Right lobe of liver (tissue), 6 donors: Measurements from ENCODE around the gene WSB1. TPM values are rescaled to one million over a fixed set of nuclear protein-coding genes. Genes with fewer than 3 reads are reported as not detected.
A peak's percentile ranks its signal among the peaks of the same experiment; 100 is the strongest.

Experiments
- ATAC-seq, 4 donors: fragments of 200-7000 bp; cut with Tn5 transposase; one replicate each; pipeline ENCODE4 v1.9.1; 2020; ENCODE audit warnings: mild to moderate bottlenecking in 4 of 4, moderate library complexity in 4 of 4
- DNase-seq, 3 donors: peaks; one replicate each; pipeline ENCODE4 v3.0.0-alpha.2; 2020
- H3K27ac ChIP-seq, 3 donors: fragments of 200-600 bp; one replicate each; pipeline ENCODE4 v1.8.0; 2022
- H3K27me3 ChIP-seq, 2 donors: fragments of 200-600 bp; one replicate each; pipeline ENCODE4 v1.8.0; 2022
- H3K36me3 ChIP-seq, 4 donors: fragments of 200-600 bp; sonication (generic) in 1 of 4; one replicate each; pipeline versions ENCODE4 v1.5.1 to v1.8.0; 2017 to 2022; ENCODE audit warnings: control low read depth in 1 of 4
- H3K4me1 ChIP-seq, 4 donors: fragments of 200-600 bp; sonication (generic) in 1 of 4; one replicate each; pipeline versions ENCODE4 v1.5.1 to v1.8.0; 2017 to 2022; ENCODE audit warnings: control low read depth in 1 of 4
- H3K4me3 ChIP-seq, 3 donors: fragments of 200-600 bp; one replicate each; pipeline ENCODE4 v1.8.0; 2022
- H3K9me3 ChIP-seq, 4 donors: fragments of 200-600 bp; sonication (generic) in 1 of 4; one replicate each; pipeline versions ENCODE4 v1.5.1 to v1.8.0; 2017 to 2022; ENCODE audit warnings: control low read depth in 1 of 4
- CTCF ChIP-seq, 4 donors: fragments of 200-600 bp in 3 of 4; fragments of 450-650 bp in 1 of 4; IDR thresholded peaks; one replicate each; pipeline versions ENCODE4 v1.5.1 to v1.8.0; 2016 to 2022; ENCODE audit warnings: antibody characterized with exemption in 4 of 4, mild to moderate bottlenecking in 2 of 4
- POLR2A ChIP-seq: fragments of 450-650 bp; IDR thresholded peaks from one replicate; pipeline ENCODE4 v1.6.1; 2017; ENCODE audit warnings: antibody characterized with exemption, mild to moderate bottlenecking
- WGBS: methylation state at CpG from one replicate; pipeline ENCODE4 v1.1.6; 2018; ENCODE audit warnings: low coverage, low lambda C conversion rate; ENCODE audit not compliant: insufficient coverage; ENCODE audit errors: missing lambda C conversion rate; 5-methylcytosine and 5-hydroxymethylcytosine counted together
- intact Hi-C, 2 donors: fragments of 100-400 bp; cut with DNase I; formaldehyde crosslinking; loops; one replicate each; pipeline versions ENCODE4 v1.11.2 to v1.14.1; 2022
- microRNA-seq, 2 donors: library from miRNA; unstranded; fragments of <30 nt; microRNA quantifications; one replicate each; pipeline ENCODE4, GENCODE V29; 2019 to 2020
- small RNA-seq, 2 experiments: library from RNA; depleted of rRNA; stranded (forward); fragments of <200 nt; gene quantifications; one replicate each; pipeline ENCODE3, GENCODE V24; 2016
- total RNA-seq, 6 experiments: library from RNA; depleted of rRNA in 2 of 6; stranded (reverse); fragments of >200 nt in 2 of 6; fragmentation: NEBNext Ultra II Directional in 3 of 6; extraction: Animal tissue kit (Norgen Biotek cat#: 25700) in 3 of 6; gene quantifications; one replicate each; pipeline versions ENCODE4 v1.1.0 to v1.2.4, GENCODE V29; 2016 to 2023
- donor health status: DM: no; HTN: yes; CAD: no.
- donor health status: DM: no; HTN: no; CAD: no.
- donor health status: DM: no; HTN: no; CAD: no.
- donor health status: DM: no; HTN: yes; CAD: no.
- donor health status: DM: no; HTN: yes; CAD: no.

WSB1 gene
- total RNA-seq, 6 experiments from 2014 or later = 28.3 to 97.6 (median 35.0) TPM

GRCh38 chr17:27363326-27363725 is 69.4 kb downstream of the WSB1 start:
- Histone ChIP-seq H3K4me1 (peaks cover 0 to 11% (median 3%) of the 10 kb centered on the region in 4 donors), H3K27me3 (no peaks in the 10 kb centered on the region), H3K4me3 (no peak overlapping the region), H3K36me3 (no peaks in the 10 kb centered on the region), H3K9me3 (no peaks in the 10 kb centered on the region), H3K27ac (peak overlapping the region in 1 of 3 donors; percentile 23)
- DNase-seq (no peak), ATAC-seq (peak in 1 of 4 donors; percentile 9)
- TF ChIP-seq POLR2A (no peak), CTCF (IDR thresholded peaks at IDR 0.05) (no peak)
- WGBS = 43% methylated on average over 3 of the region's 3 CpGs
- intact Hi-C loops = no loop called here

Small RNAs within 50 kb of the gene (microRNA-seq; reads per million reads assigned to microRNA genes)
- gene MIR4522 = 0 reads per million in 2 donors

Small RNAs within 50 kb of the gene (small RNA-seq; reads per million reads assigned to genes)
- 0 reads per million in 2 experiments for gene MIR4522

Other genes with a start within 250 kb of the WSB1 start
- 10 to 100 TPM in 1 of 6 experiments, 1 to 10 TPM in 5; 5.9 to 12.9 (median 8.7) TPM for gene KSR1, start 162.3 kb downstream of the WSB1 start, total RNA-seq